IMR-90 (cell line): ENCODE data around the gene VAMP4. TPM values are rescaled to one million over a fixed set of nuclear protein-coding genes. Genes with fewer than 3 reads are reported as not detected.

Experiments used
- ATAC-seq: fragments of 200-7000 bp; cut with Tn5 transposase; 2 replicates; pipeline ENCODE4 v1.9.1; 2020; ENCODE audit warnings: low read depth, mild to moderate bottlenecking, moderate library complexity
- BruUV-seq: library from RNA; stranded (reverse); fragments of 400-500 nt; replicated peaks from 2 replicates; lab custom pipeline; 2021; lab: Mats Ljungman, UMichigan
- CTCF ChIA-PET: fragments of 300-600 bp; formaldehyde crosslinking; extraction: SDS; loops from one replicate; lab custom pipeline; 2021; ENCODE audit warnings: antibody characterized with exemption; lab: Yijun Ruan, JAX
- POLR2A ChIA-PET: fragments of 300-600 bp; sonication (Branson Sonifier 250); formaldehyde crosslinking; loops from one replicate; lab custom pipeline; 2022; ENCODE audit warnings: antibody characterized with exemption; ENCODE audit not compliant: unreplicated experiment; lab: Charles Lee
- DNase-seq: peaks from one replicate; pipeline ENCODE4 v3.0.0; 2013
- H2AFZ ChIP-seq: replicated peaks from 2 replicates; pipeline ENCODE3; 2013; ENCODE audit warnings: low read length, mild to moderate bottlenecking; ENCODE audit not compliant: poor library complexity
- H2AK5ac ChIP-seq: 2 replicates; pipeline ENCODE4 v1.6.1; 2013; ENCODE audit warnings: low read depth, low read length, inconsistent platforms
- H2AK9ac ChIP-seq: replicated peaks from 2 replicates; pipeline ENCODE3; 2013; ENCODE audit warnings: mild to moderate bottlenecking, low read depth, low read length, moderate library complexity; ENCODE audit not compliant: poor library complexity
- H2BK120ac ChIP-seq: 2 replicates; pipeline ENCODE4 v1.6.1; 2013; ENCODE audit warnings: low read depth, low read length, inconsistent platforms
- H2BK15ac ChIP-seq: 3 replicates; pipeline ENCODE4 v1.6.1; 2013; ENCODE audit warnings: low read depth, low read length, inconsistent platforms
- H2BK20ac ChIP-seq: 2 replicates; pipeline ENCODE4 v1.6.1; 2013; ENCODE audit warnings: low read depth, mild to moderate bottlenecking, inconsistent platforms, low read length, moderate library complexity
- H2BK5ac ChIP-seq: 2 replicates; pipeline ENCODE4 v1.6.1; 2013; ENCODE audit warnings: mild to moderate bottlenecking, low read depth, low read length, inconsistent platforms; ENCODE audit not compliant: poor library complexity, severe bottlenecking
- H3K14ac ChIP-seq: replicated peaks from 2 replicates; pipeline ENCODE4 v1.6.1; 2013; ENCODE audit warnings: low read depth, low read length, inconsistent platforms
- H3K18ac ChIP-seq: 2 replicates; pipeline ENCODE4 v1.6.1; 2013; ENCODE audit warnings: low read depth, low read length, control low read depth
- H3K23ac ChIP-seq: 2 replicates; pipeline ENCODE4 v1.6.1; 2013; ENCODE audit warnings: low read depth, low read length, inconsistent platforms
- H3K27ac ChIP-seq: 2 replicates; pipeline ENCODE4 v1.5.1; 2013; ENCODE audit warnings: mild to moderate bottlenecking, control low read depth, low read length; ENCODE audit not compliant: insufficient read depth
- H3K27me3 ChIP-seq: 2 replicates; pipeline ENCODE4 v1.6.1; 2013; ENCODE audit warnings: low read length; ENCODE audit not compliant: control insufficient read depth, insufficient read depth
- H3K36me3 ChIP-seq: 2 replicates; pipeline ENCODE4 v1.6.1; 2013; ENCODE audit warnings: low read length, mixed read lengths; ENCODE audit not compliant: control insufficient read depth, insufficient read depth
- H3K4ac ChIP-seq: 2 replicates; pipeline ENCODE4 v1.6.1; 2013; ENCODE audit warnings: low read depth, low read length, inconsistent platforms
- H3K4me1 ChIP-seq: 2 replicates; pipeline ENCODE4 v1.6.1; 2013; ENCODE audit warnings: low read length, mixed read lengths; ENCODE audit not compliant: control insufficient read depth, insufficient read depth
- H3K4me2 ChIP-seq: 2 replicates; pipeline ENCODE4 v1.6.1; 2013; ENCODE audit warnings: low read depth, mild to moderate bottlenecking, control low read depth, low read length, moderate library complexity
- H3K4me3 ChIP-seq: 2 replicates; pipeline ENCODE4 v1.5.1; 2013; ENCODE audit warnings: low read depth, mild to moderate bottlenecking, control low read depth, low read length, moderate library complexity; ENCODE audit not compliant: insufficient read depth
- H3K56ac ChIP-seq: 2 replicates; pipeline ENCODE4 v1.6.1; 2013; ENCODE audit warnings: low read length, inconsistent platforms; ENCODE audit not compliant: insufficient read depth; ENCODE audit errors: extremely low read depth
- H3K79me1 ChIP-seq, 2 experiments: 2 replicates each; pipeline ENCODE4 v1.6.1; 2013; ENCODE audit warnings: low read length in 2 of 2, inconsistent platforms in 1 of 2, low read depth in 1 of 2
- H3K9ac ChIP-seq: 2 replicates; pipeline ENCODE4 v1.6.1; 2013; ENCODE audit warnings: low read depth, low read length, control low read depth
- H3K9me1 ChIP-seq: 2 replicates; pipeline ENCODE4 v1.6.1; 2013; ENCODE audit warnings: low read length, inconsistent platforms; ENCODE audit not compliant: insufficient read depth
- H3K9me3 ChIP-seq: 2 replicates; pipeline ENCODE4 v1.6.1; 2013; ENCODE audit warnings: low read length; ENCODE audit not compliant: control insufficient read depth, insufficient read depth
- H4K20me1 ChIP-seq: 2 replicates; pipeline ENCODE4 v1.6.1; 2013; ENCODE audit warnings: low read length, inconsistent platforms; ENCODE audit not compliant: insufficient read depth
- H4K5ac ChIP-seq: 2 replicates; pipeline ENCODE4 v1.6.1; 2013; ENCODE audit warnings: mild to moderate bottlenecking, low read depth, low read length, control low read depth
- H4K8ac ChIP-seq, 2 experiments: 2 replicates each; pipeline ENCODE4 v1.6.1; 2013; ENCODE audit warnings: low read depth in 2 of 2, low read length in 2 of 2, control low read depth in 1 of 2, inconsistent platforms in 1 of 2
- H4K91ac ChIP-seq: 2 replicates; pipeline ENCODE4 v1.6.1; 2013; ENCODE audit warnings: low read depth, low read length, inconsistent platforms; ENCODE audit not compliant: insufficient read depth
- BHLHE40 ChIP-seq: fragments of 150-350 bp; IDR thresholded peaks from 2 replicates; pipeline ENCODE4 v1.6.1; 2016; ENCODE audit warnings: mild to moderate bottlenecking, low read depth, low read length
- CEBPB ChIP-seq: IDR thresholded peaks from 2 replicates; pipeline ENCODE4 v1.6.1; 2012; ENCODE audit warnings: low read depth, low read length, improper control_type of control experiment
- CHD1 ChIP-seq: IDR thresholded peaks from 2 replicates; pipeline ENCODE4 v1.6.1; 2012; ENCODE audit warnings: low read depth, low read length, improper control_type of control experiment
- FOS ChIP-seq: fragments of 150-350 bp; IDR thresholded peaks from 2 replicates; pipeline ENCODE4 v1.6.1; 2016; ENCODE audit warnings: low read depth, low read length
- MAFK ChIP-seq: IDR thresholded peaks from 2 replicates; pipeline ENCODE4 v1.6.1; 2012; ENCODE audit warnings: low read depth, low read length, improper control_type of control experiment
- MAZ ChIP-seq: IDR thresholded peaks from 2 replicates; pipeline ENCODE4 v1.6.1; 2012; ENCODE audit warnings: low read depth, mild to moderate bottlenecking, low read length, improper control_type of control experiment, moderate library complexity, borderline replicate concordance
- MXI1 ChIP-seq: IDR thresholded peaks from 2 replicates; pipeline ENCODE4 v1.6.1; 2012; ENCODE audit warnings: low read depth, mild to moderate bottlenecking, low read length, moderate library complexity, borderline replicate concordance
- NFE2L2 ChIP-seq: fragments of 150-350 bp; IDR thresholded peaks from 2 replicates; pipeline ENCODE4 v1.6.1; 2016; ENCODE audit warnings: low read depth, mild to moderate bottlenecking, low read length
- POLR2A ChIP-seq: IDR thresholded peaks from 2 replicates; pipeline ENCODE4 v1.6.1; 2012; ENCODE audit warnings: mild to moderate bottlenecking, low read depth, low read length
- RAD21 ChIP-seq: IDR thresholded peaks from 2 replicates; pipeline ENCODE4 v1.6.1; 2012; ENCODE audit warnings: low read length, improper control_type of control experiment
- RCOR1 ChIP-seq: IDR thresholded peaks from 2 replicates; pipeline ENCODE4 v1.6.1; 2012; ENCODE audit warnings: mild to moderate bottlenecking, low read length, improper control_type of control experiment; ENCODE audit not compliant: insufficient replicate concordance
- RFX5 ChIP-seq: IDR thresholded peaks from 2 replicates; pipeline ENCODE4 v1.8.0; 2012; ENCODE audit warnings: low read depth, mild to moderate bottlenecking, low read length, moderate library complexity
- SMC3 ChIP-seq: fragments of 150-350 bp; IDR thresholded peaks from 2 replicates; pipeline ENCODE4 v1.6.1; 2016; ENCODE audit warnings: low read depth, mild to moderate bottlenecking, antibody characterized with exemption, low read length, moderate library complexity
- WGBS, 2 experiments: methylation state at CpG; one replicate each; pipeline versions ENCODE4 v1.1.5 to v1.1.7; 2013; ENCODE audit warnings: missing lambda C conversion rate in 2 of 2; ENCODE audit not compliant: insufficient read length in 1 of 2; ENCODE audit errors: extremely low coverage in 2 of 2; 5-methylcytosine and 5-hydroxymethylcytosine counted together
- dilution Hi-C: fragments of 300-500 bp; cut with HindIII; formaldehyde crosslinking; loops from one replicate; pipeline ENCODE4 v1.14.3; 2018; ENCODE audit warnings: low sequenced_read_pairs; ENCODE audit not compliant: unreplicated experiment
- in situ Hi-C: fragments of 300-500 bp; cut with MboI; formaldehyde crosslinking; loops from 3 replicates; pipeline ENCODE4 v1.14.3; 2019; ENCODE audit warnings: low sequenced_read_pairs, inconsistent platforms, mixed read lengths
- intact Hi-C: fragments of 100-400 bp; cut with micrococcal nuclease; formaldehyde crosslinking; loops from 2 replicates; pipeline ENCODE4 v1.10.0; 2022
- polyA plus RNA-seq, 3 experiments: library from polyadenylated mRNA; depleted of rRNA; stranded (reverse); fragments of >200 nt; gene quantifications; 2 replicates each; pipeline ENCODE4 v1.2.3, GENCODE V29; 2012; ENCODE audit warnings: low replicate concordance in 1 of 3
- total RNA-seq: library from RNA; depleted of rRNA; stranded (reverse); fragments of >200 nt; gene quantifications from 2 replicates; pipeline ENCODE4 v1.2.3, GENCODE V29; 2012
- TF ChIP-seq, protein P1 (sequence below): fragments of 150-350 bp; IDR thresholded peaks from 2 replicates; pipeline ENCODE4 v1.6.1; 2016; ENCODE audit warnings: low read depth, mild to moderate bottlenecking, low read length, moderate library complexity, borderline replicate concordance
- TF ChIP-seq, protein P2 (sequence below): fragments of 150-350 bp; IDR thresholded peaks from 2 replicates; pipeline ENCODE4 v1.6.1; 2017; ENCODE audit warnings: mild to moderate bottlenecking, antibody characterized with exemption, low read length, low read depth
- TF ChIP-seq, protein P3 (sequence below): conservative IDR thresholded peaks from 2 replicates; pipeline ENCODE4 v1.5.1; 2012; ENCODE audit warnings: mild to moderate bottlenecking, low read depth, low read length, improper control_type of control experiment

Gene VAMP4
- total and polyA plus RNA-seq, 2 of the 4 experiments (the other 2 are of a cell fraction) = 3.4 to 5.4 TPM

DNA sequence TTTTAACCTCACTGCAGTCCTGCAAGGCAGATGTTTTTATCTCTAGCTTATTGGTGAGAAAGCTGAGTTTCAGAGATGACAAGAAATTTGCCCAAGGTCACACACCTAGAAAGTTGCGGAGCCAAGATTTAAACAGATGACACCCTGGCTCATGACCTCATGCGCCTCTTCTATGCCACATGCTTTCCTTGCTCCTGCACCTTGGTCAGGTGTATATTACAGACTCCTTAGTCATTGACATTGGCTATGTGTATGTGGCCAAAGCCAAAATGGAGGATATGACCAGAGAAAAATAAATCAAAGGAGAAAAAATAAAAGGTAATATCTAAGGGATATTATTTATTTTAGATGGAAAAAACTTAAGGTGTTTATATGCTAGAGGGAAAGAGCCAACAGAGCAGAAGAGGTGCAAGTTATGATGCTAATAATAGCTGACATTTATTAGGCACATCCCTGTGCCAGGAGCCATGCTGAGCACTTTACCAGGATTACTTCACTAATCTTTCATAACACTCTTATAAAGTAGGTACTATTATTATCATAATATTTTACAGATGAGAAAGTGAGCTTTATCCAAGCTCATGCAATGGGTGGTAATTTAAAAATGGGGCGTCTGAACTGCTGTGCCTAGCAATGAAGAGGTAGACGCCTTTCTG is 75.6 kb downstream of the VAMP4 start:
- no peak overlapping the region for H2BK120ac ChIP-seq
- no CpG with 5 or more reads among the region's 4 CpGs for WGBS, 2 experiments
- intact Hi-C loops (no loop called here), dilution Hi-C loops (no loop called here), in situ Hi-C loops (no loop called here)
- no peak overlapping the region for H3K14ac ChIP-seq
- H3K9ac ChIP-seq = no peak overlapping the region
- no peaks in the 10 kb centered on the region for H4K20me1 ChIP-seq
- no peak overlapping the region for H2BK15ac ChIP-seq
- no peak overlapping the region for H3K56ac ChIP-seq
- H4K91ac ChIP-seq = no peak overlapping the region
- no peak for ATAC-seq
- DNase-seq = no peak
- no TSS peak for BruUV-seq
- no peak overlapping the region for H2AK5ac ChIP-seq
- H2AK9ac ChIP-seq = no peak overlapping the region
- no peak overlapping the region for H4K5ac ChIP-seq
- H3K27me3 ChIP-seq = peaks cover 1% of the 10 kb centered on the region
- no peaks in the 10 kb centered on the region for H3K36me3 ChIP-seq
- no peaks in the 10 kb centered on the region for H3K9me1 ChIP-seq
- no peak overlapping the region for H3K4me2 ChIP-seq
- H3K18ac ChIP-seq = no peak overlapping the region
- no peak overlapping the region for H3K4me3 ChIP-seq
- no peaks in the 10 kb centered on the region for H3K9me3 ChIP-seq
- POLR2A ChIA-PET = no interaction called here
- CTCF ChIA-PET = interaction anchor here (1.1 to 1.5 kb wide), 2 partner anchors 11 to 21 kb away, joined by 3 to 5 read pairs; no protein-coding TSS in a partner anchor
- H3K79me1 ChIP-seq = no peaks in the 10 kb centered on the region
- H2BK5ac ChIP-seq = no peak overlapping the region
- H3K4ac ChIP-seq = no peak overlapping the region
- H3K4me1 ChIP-seq = no peaks in the 10 kb centered on the region
- no peak overlapping the region for H2AFZ ChIP-seq
- TF ChIP-seq CEBPB = no peak
- TF ChIP-seq MXI1 = no peak
- no peak for TF ChIP-seq RAD21
- TF ChIP-seq RFX5 = no peak
- TF ChIP-seq, protein P1, sequence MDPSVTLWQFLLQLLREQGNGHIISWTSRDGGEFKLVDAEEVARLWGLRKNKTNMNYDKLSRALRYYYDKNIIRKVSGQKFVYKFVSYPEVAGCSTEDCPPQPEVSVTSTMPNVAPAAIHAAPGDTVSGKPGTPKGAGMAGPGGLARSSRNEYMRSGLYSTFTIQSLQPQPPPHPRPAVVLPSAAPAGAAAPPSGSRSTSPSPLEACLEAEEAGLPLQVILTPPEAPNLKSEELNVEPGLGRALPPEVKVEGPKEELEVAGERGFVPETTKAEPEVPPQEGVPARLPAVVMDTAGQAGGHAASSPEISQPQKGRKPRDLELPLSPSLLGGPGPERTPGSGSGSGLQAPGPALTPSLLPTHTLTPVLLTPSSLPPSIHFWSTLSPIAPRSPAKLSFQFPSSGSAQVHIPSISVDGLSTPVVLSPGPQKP = no peak
- TF ChIP-seq SMC3 = no peak
- no peak for TF ChIP-seq POLR2A
- TF ChIP-seq, protein P2, sequence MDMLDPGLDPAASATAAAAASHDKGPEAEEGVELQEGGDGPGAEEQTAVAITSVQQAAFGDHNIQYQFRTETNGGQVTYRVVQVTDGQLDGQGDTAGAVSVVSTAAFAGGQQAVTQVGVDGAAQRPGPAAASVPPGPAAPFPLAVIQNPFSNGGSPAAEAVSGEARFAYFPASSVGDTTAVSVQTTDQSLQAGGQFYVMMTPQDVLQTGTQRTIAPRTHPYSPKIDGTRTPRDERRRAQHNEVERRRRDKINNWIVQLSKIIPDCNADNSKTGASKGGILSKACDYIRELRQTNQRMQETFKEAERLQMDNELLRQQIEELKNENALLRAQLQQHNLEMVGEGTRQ = no peak
- TF ChIP-seq, protein P3, sequence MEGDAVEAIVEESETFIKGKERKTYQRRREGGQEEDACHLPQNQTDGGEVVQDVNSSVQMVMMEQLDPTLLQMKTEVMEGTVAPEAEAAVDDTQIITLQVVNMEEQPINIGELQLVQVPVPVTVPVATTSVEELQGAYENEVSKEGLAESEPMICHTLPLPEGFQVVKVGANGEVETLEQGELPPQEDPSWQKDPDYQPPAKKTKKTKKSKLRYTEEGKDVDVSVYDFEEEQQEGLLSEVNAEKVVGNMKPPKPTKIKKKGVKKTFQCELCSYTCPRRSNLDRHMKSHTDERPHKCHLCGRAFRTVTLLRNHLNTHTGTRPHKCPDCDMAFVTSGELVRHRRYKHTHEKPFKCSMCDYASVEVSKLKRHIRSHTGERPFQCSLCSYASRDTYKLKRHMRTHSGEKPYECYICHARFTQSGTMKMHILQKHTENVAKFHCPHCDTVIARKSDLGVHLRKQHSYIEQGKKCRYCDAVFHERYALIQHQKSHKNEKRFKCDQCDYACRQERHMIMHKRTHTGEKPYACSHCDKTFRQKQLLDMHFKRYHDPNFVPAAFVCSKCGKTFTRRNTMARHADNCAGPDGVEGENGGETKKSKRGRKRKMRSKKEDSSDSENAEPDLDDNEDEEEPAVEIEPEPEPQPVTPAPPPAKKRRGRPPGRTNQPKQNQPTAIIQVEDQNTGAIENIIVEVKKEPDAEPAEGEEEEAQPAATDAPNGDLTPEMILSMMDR = no peak
- no peak for TF ChIP-seq MAZ
- TF ChIP-seq MAFK = no peak
- TF ChIP-seq CHD1 = no peak
- TF ChIP-seq RCOR1 = no peak
- no peak for TF ChIP-seq BHLHE40
- no peak for TF ChIP-seq NFE2L2
- TF ChIP-seq FOS = no peak
- H3K23ac ChIP-seq = no peak overlapping the region
- H4K8ac ChIP-seq = no peak overlapping the region
- H2BK20ac ChIP-seq = no peak overlapping the region
- H3K27ac ChIP-seq = no peak overlapping the region
